GM12874 (cell line): ENCODE data around the gene CXCR2.

Experiments used
- CTCF ChIP-seq: IDR thresholded peaks from 2 replicates; pipeline ENCODE4 v1.5.1; 2011; ENCODE audit warnings: low read depth, mild to moderate bottlenecking, control low read depth, low read length, moderate library complexity; ENCODE audit not compliant: insufficient read depth

Gene CXCR2

GRCh38 chr2:218161644-218162043, 35.8 kb downstream of the CXCR2 start:
- no peak for TF ChIP-seq CTCF

DNA sequence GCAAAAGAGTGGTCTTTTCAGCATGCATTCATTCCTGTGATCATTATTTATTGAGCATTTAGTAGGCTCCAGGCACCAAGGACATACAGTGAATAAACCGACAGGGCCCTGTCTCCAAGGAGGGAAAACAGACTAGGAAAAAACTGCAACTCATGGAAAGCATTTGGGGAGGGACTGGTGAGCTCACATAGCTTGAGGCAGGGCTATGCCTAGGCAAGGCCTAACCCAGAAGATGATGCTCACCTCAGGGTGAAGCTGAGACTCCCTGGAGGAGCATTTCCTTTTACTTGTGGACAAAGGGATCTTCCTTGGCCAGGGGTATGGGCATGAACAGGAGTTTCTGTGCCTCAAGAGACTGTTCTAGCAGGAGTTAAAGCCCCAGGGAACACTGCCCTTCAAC, 37.0 kb downstream of the CXCR2 start:
- TF ChIP-seq CTCF: no peak

DNA sequence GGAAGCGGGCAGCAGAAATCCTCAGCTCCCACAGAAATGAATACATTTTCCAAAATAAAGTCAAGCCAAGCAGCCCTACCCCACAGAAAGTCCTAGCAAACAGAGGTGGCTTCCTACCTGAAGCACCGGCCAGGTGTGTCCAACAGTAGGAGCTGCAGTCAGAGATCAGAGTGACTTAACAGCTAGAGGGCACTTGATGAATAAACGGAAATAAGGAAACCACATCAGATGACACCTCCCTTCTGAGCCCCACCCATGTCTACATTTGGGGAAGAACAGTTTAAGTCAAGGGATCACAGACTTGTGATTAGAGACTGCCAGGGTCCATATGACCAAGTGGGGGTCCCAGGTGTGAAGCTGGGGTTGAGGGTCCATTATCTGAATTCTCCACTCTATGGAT, 41.0 kb downstream of the CXCR2 start, which contains the start of gene CXCR1:
CXCR1 (minus strand) TSS at position 172 of the 400 bp plus-strand sequence. CDS start 1,751 bp downstream, outside the sequence.
- TF ChIP-seq CTCF: no peak

DNA sequence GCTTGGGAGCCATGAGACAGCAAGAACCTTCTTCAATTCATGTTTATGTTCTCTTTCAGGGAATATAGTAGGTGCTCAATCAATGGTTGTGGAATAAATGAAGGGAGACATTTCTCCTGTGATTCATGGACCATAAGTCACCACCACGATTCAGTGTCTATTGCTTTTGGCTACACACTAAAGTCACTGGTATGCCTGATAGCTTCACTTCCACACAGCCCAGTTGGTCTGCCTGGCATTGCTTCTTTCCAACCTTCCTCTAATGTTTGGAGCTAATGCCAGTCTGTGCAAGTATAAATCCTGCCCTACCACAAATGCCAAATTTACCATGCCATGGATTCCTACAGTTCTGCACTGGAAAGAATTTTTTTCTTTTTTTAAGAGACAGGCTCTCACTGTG, 42.2 kb downstream of the CXCR2 start:
- TF ChIP-seq CTCF: no peak

DNA sequence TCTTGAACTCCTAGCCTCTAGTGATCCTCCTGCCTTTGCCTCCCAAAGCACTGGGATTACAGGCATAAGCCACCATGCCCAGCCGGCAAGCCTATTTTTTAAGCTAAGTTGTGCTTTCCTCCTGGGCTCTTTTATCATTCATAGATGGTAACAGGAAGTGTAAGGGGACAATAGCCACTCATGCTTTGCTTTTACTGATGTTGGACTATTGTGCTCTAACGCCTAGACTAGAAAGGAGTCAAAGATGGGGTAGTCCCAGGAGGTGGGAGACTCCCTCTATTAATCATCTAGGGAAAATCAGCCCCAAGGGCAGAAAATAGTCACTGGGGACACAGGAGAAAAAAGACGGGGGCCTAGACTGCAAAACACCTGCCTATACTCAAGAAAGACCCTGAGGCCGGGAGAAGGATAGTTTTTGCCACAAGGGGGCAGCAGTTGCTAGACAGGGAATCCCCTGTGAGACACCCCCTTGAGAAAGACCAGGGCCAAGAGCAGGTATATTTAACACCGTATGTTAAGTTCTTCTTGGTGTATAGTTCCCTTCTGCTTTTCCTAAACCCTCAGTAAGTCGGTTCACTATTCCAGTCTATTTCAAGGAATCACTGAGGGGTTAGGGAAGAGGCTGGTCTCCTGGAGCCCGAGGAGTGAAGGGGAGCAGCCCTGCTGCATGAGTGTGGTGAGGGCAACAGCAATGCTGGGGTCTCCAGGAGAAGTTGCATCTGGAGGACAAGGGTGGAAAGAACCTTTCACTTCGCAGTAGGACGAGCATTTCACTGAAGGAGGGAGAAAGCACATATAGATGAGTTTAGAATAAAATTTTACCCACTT, 43.0 kb downstream of the CXCR2 start:
- peak; percentile 77 for TF ChIP-seq CTCF

GRCh38 chr2:218169757-218170546, 44.1 kb downstream of the CXCR2 start:
- no peak for TF ChIP-seq CTCF

DNA sequence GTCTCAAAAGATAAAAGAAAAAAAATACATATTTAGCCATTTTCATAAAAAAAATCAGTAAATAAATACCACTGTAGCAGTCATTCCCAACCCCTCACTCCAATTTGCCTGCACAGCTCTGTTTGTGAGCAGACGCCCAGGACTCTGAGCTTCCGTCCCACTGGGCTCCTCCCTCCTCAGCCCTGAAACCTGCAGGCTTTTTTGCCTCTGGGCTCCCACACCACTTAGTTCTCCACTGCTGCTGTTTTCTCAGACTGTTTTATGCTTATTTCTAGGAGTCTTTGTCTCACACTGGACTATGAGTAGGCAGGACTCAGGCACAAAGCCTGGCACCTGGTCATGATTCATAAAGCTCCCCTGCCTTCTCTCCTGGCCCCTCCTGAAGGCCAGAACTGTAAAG, 47.0 kb downstream of the CXCR2 start:
- no peak for TF ChIP-seq CTCF
